Lower leg skin (tissue), 4 donors: Measurements from ENCODE around the gene PDLIM5. TPM values are rescaled to one million over a fixed set of nuclear protein-coding genes. Genes with fewer than 3 reads are reported as not detected.
"Not testable (repeated sequence)": the region's sequence is repeated elsewhere in the genome, so short reads cannot be mapped to it uniquely, and the experiment has no call there.

ENCODE experiments used
- DNase-seq, 2 donors: peaks; one replicate each; pipeline ENCODE4 v3.0.0-alpha.2; 2019; ENCODE audit warnings: low spot score in 2 of 2
- H3K4me3 ChIP-seq: fragments of 200-600 bp; sonication (generic); 2 replicates; pipeline ENCODE4 v1.5.1; 2017; ENCODE audit warnings: mild to moderate bottlenecking, low read depth; ENCODE audit not compliant: poor library complexity, severe bottlenecking
- POLR2A ChIP-seq, 2 donors: fragments of 450-650 bp; IDR thresholded peaks; one replicate each; pipeline ENCODE4 v1.6.1; 2016 to 2017; ENCODE audit warnings: antibody characterized with exemption in 2 of 2, mild to moderate bottlenecking in 1 of 2, moderate library complexity in 1 of 2
- WGBS, 2 donors: methylation state at CpG; one replicate each; pipeline ENCODE4 v1.1.5; 2018; 5-methylcytosine and 5-hydroxymethylcytosine counted together
- intact Hi-C: fragments of 100-400 bp; cut with DNase I; formaldehyde crosslinking; loops from one replicate; pipeline ENCODE4 v1.15.0; 2023; ENCODE audit warnings: low total_unique reads
- total RNA-seq, 4 donors: library from RNA; depleted of rRNA; stranded (reverse); fragments of >200 nt; gene quantifications; one replicate each; pipeline ENCODE4 v1.1.0, GENCODE V29; 2016
- TF ChIP-seq, protein P1 (sequence below), 3 donors: fragments of 450-650 bp; IDR thresholded peaks; one replicate each; pipeline ENCODE4 v1.5.1; 2016; ENCODE audit warnings: antibody characterized with exemption in 3 of 3, mild to moderate bottlenecking in 3 of 3, moderate library complexity in 2 of 3

PDLIM5 gene
- total RNA-seq, 4 donors from 2014 or later, result 65.8 to 81.4 (median 72.0) TPM

DNA sequence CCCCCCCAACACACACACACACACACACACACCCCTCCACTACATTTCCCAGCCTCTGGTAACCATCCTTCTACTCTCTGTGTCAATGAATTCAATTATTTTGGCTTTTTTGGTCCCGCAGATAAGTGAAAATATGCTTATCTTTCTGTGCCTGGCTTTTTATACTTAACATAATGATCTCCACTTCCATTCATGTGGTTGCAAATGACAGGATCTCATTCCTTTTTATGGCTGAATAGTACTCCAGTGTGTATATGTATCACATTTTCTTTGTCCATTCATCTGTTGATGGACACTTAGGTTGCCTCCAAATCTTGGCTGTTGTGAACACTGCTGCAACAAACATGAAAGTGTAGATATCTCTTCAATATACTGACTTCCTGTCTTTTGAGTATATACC lies 59.8 kb downstream of the PDLIM5 start:
- no peak for TF ChIP-seq POLR2A (IDR thresholded peaks at IDR 0.05)
- 100% methylated on average over 1 of the region's 1 CpG for WGBS, 2 donors
- DNase-seq, result no peak
- H3K4me3 ChIP-seq, result no peak overlapping the region
- intact Hi-C loops, result no loop called here

DNA sequence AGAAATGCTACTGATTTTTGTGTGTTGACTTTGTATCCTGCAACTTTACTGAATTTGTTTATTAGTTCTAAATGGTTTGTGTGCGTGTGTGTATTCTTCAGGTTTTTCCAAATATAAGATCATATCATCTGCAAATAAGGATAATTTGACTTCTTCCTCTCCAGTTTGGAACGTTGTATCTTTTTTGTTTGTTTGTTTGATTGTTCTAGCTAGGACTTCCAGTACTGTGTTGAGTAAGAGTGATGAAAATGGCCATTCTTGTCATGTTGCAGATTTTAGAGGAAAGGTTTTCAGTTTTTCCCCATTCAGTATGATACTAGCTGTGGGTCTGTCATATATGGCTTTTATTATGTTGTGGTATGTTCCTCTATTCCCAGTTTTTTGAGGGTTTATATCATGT lies 61.8 kb downstream of the PDLIM5 start:
- intact Hi-C loops, DNase-seq, H3K4me3 ChIP-seq: not testable (repeated sequence)
- WGBS, 2 donors, result 92 to 93% methylated on average over 2 of the region's 2 CpGs

DNA sequence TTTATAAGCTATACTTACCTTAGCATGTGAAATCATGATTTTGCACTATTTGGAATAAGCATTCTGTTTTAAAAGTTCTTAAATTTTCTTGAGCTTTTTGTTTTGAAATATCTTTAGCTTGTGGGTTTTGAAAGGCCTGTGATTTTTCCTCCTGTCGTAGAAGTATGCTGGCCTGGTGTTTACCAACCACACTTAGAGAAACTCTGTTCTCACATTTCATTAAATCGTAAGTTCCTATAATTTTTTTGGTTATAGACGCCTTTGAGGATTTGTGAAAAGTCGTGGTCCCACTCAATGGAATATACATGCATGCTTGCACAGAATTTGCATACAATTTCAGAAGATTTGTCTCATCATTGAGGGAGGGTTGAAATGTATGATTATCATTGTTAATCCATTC lies 63.6 kb downstream of the PDLIM5 start:
- 93 to 97% methylated on average over 4 of the region's 4 CpGs for WGBS, 2 donors
- intact Hi-C loops, result no loop called here
- no peak for DNase-seq
- H3K4me3 ChIP-seq, result no peak overlapping the region
- TF ChIP-seq POLR2A (IDR thresholded peaks at IDR 0.05), result no peak
- TF ChIP-seq, protein P1, sequence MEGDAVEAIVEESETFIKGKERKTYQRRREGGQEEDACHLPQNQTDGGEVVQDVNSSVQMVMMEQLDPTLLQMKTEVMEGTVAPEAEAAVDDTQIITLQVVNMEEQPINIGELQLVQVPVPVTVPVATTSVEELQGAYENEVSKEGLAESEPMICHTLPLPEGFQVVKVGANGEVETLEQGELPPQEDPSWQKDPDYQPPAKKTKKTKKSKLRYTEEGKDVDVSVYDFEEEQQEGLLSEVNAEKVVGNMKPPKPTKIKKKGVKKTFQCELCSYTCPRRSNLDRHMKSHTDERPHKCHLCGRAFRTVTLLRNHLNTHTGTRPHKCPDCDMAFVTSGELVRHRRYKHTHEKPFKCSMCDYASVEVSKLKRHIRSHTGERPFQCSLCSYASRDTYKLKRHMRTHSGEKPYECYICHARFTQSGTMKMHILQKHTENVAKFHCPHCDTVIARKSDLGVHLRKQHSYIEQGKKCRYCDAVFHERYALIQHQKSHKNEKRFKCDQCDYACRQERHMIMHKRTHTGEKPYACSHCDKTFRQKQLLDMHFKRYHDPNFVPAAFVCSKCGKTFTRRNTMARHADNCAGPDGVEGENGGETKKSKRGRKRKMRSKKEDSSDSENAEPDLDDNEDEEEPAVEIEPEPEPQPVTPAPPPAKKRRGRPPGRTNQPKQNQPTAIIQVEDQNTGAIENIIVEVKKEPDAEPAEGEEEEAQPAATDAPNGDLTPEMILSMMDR (IDR thresholded peaks at IDR 0.05), result no peak

DNA sequence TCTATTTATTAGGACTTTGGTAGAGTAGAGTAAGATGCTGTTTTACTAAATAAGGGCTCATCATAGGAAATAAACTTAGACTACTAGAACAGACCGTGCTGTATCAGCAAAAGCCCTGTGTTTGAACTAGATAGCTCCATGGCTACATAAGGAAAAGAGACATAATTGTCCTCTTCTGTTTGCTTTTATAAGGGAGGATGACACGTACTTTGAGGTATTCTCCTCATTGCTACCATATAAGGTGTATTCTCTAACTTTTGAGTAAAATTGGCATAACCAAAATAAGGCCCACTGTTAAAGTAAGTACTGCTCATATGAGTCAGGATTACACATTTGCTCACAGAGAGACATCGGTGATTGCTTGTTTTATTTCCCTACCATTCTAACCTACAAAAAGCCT lies 64.3 kb downstream of the PDLIM5 start:
- TF ChIP-seq POLR2A (IDR thresholded peaks at IDR 0.05), result no peak
- TF ChIP-seq, protein P1 (IDR thresholded peaks at IDR 0.05), result no peak
- DNase-seq, result no peak
- 85 to 91% methylated on average over 3 of the region's 3 CpGs for WGBS, 2 donors
- H3K4me3 ChIP-seq, result no peak overlapping the region
- intact Hi-C loops, result no loop called here

DNA sequence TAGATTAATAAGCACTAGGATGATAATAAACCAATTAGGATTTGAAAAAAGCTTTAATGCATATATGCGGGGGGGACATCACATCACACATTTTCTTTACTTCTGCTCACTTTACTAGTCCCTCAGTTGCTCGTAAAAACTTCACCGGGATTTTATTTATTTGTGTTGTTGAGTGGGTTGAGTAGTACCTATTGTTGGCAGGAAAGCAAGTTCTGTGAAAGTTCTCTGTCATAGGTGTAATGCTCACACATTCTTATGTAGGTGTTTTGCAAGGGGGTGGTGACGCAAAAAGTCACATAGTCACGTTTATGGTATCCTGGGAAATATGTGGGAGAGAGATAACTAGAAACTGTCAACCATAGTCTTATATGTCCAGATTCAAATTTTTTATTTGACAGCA lies 65.3 kb downstream of the PDLIM5 start:
- DNase-seq, result no peak
- H3K4me3 ChIP-seq, result no peak overlapping the region
- WGBS, 2 donors, result 85 to 89% methylated on average over 5 of the region's 5 CpGs
- TF ChIP-seq, protein P1 (IDR thresholded peaks at IDR 0.05), result no peak
- no peak for TF ChIP-seq POLR2A (IDR thresholded peaks at IDR 0.05)
- intact Hi-C loops, result no loop called here

DNA sequence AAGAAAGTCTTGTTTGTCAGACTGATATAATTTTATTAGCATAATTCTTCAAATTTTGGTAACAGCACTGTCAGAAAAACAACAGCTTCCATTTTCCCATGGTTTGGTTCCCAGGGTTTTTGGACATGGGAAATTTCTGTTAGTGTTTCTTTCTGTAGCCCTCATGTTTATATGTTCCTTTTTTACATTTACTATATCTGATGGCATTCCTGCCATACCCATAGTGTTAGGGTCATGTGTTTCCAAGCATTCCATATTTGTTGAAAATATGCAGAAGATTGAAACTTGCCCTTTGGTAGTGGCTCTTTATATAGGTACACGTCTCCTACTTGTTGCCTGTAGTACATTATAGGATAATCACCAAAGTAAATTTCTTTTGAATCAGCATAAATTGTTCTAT lies 65.8 kb downstream of the PDLIM5 start:
- intact Hi-C loops, result no loop called here
- no peak for DNase-seq
- no peak overlapping the region for H3K4me3 ChIP-seq
- 81 to 90% methylated on average over 1 of the region's 1 CpG for WGBS, 2 donors
- no peak for TF ChIP-seq POLR2A (IDR thresholded peaks at IDR 0.05)
- TF ChIP-seq, protein P1 (IDR thresholded peaks at IDR 0.05), result no peak

DNA sequence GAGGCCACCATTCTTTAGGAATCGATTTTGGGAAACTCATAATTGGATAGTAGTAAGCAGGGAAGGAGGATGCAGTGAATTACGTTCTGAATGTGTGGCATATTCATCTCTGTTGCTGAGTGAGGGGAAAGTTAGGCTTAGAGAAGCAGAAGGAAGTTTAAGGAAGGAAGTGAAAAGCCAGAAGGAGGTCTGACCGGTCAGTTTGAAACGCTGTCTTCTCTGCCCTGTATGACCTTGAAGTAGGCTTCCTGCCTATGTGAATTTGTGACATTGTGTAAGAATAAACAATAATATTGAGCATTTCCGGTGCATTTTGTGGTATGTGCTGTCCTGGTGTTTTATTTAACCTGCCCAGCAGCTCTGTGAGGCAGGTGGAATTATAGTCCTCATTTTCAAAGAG lies 67.3 kb downstream of the PDLIM5 start:
- intact Hi-C loops, result no loop called here
- no peak overlapping the region for H3K4me3 ChIP-seq
- 74 to 77% methylated on average over 5 of the region's 5 CpGs for WGBS, 2 donors
- no peak for DNase-seq
- TF ChIP-seq, protein P1 (IDR thresholded peaks at IDR 0.05), result no peak
- TF ChIP-seq POLR2A (IDR thresholded peaks at IDR 0.05), result no peak
